UCSD-AML1 (cell line): Measurements from ENCODE around the gene RIPK4.

ENCODE experiments used
- DNase-seq: peaks from one replicate; lab custom pipeline; 2025; ENCODE audit not compliant: unreplicated experiment; lab: John Stamatoyannopoulos, UW

The RIPK4 gene

GRCh38 chr21:41769521-41769920, 2.7 kb upstream of the RIPK4 start:
- DNase-seq = no peak

DNA sequence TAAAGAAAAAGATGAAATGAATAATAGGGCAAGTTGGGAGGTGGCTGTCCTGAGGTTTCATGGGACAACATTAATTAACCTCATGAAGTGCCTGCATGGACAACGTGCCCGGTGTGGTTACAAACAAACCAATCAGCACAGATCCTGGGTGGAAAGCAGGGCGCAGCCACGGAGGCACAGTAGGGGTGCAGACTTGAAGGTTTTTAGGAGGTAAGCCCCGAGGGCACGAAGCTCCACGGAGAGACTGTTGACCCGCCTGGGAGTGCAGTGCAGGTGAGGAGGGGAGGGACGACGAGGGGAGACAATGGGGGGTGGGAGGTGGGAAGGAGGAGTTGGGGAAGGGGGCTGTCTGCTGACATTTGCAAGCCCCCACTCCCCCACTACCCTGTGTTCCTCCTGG, 2.3 kb upstream of the RIPK4 start:
- no peak for DNase-seq

GRCh38 chr21:41768437-41769042, 1.7 kb upstream of the RIPK4 start:
- DNase-seq = peak; percentile 33

- DNase-seq = no peak
Measured at GRCh38 chr21:41767606-41768436, 969 bp upstream of the RIPK4 start.

DNA sequence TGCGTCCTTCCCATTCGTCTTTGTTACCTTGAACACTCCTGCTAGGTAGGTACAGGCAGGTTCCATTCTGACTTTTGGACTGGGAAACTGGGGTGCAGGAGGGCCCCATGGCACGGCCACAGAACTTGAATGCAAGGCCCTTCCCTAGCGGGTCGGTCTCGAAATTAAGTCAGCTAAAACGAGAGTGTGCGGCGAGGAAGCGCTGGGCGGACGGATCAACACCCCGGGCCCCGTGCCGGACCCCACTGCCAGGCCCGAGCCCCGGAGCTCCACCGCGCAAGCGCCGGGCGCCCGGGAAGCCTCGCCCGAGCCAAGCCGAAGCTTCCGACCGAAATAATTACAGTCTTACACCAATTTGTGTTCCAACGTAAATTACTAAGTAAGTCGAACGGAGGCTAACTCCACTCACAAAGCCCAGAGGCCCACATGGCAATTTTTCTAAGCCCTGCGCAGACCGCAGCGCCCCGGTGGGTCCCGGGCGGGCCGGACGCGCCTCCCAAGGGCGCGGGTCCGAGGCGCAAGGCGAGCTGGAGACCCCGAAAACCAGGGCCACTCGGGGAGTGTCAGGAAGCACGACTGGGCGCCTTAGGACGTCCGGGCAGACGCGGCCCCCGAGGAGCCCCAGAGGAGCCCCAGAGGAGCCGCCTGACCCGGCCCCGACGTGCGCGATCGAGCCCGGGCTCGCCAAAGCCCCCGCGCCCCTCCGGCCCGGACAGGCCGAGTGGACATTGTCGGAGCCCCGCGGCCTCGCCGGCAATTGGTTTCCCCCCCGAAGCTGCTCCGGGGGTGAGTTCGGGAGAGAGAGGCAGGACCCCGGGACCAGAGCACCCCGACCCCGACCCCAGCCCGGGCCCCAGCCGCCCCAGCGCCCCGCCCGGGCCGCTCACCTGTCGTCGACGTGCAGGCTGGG, 624 bp downstream of the RIPK4 start:
- DNase-seq = no peak

DNA sequence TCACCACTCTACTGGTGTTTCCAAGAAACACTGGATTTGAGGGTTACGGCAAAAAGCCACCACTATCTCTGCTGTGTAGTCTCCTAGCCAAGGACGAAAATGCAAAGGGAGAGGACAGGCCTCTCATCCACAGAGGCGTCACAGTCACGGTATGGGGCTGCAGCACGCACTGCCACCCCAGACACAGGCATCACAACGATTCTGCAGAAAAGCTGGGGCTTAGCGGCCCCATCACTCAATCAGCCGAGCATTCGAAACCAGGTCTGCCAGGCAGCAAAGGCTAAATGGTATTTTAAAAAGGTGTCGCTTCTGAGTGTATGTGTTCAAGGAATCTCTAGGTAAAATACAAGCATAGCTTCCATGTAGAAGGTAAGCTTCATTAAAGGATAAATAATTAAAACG, 1.4 kb downstream of the RIPK4 start:
- DNase-seq = no peak

- DNase-seq = no peak
Measured at GRCh38 chr21:41764558-41765419, 2.1 kb downstream of the RIPK4 start.

DNA sequence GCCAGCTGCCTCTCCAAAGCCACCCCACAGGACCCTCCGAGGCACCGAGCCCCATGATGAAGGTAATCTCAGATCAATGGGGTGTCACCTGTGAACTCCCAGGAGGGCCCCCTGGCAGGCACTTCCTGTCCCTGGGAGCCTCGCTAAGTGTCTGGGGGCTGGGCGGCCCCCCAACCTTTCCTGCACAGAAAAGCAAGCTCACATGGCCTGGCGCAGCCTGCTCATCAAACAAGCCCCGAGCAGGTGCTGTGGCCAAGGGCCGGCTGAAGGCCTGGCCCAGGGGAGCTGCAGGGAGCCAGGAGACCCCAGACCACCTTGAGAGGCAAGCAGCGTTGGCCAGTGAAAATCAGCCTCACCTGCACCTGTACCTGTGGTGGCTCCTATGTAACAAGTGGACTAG, 2.9 kb downstream of the RIPK4 start:
- DNase-seq = no peak

DNA sequence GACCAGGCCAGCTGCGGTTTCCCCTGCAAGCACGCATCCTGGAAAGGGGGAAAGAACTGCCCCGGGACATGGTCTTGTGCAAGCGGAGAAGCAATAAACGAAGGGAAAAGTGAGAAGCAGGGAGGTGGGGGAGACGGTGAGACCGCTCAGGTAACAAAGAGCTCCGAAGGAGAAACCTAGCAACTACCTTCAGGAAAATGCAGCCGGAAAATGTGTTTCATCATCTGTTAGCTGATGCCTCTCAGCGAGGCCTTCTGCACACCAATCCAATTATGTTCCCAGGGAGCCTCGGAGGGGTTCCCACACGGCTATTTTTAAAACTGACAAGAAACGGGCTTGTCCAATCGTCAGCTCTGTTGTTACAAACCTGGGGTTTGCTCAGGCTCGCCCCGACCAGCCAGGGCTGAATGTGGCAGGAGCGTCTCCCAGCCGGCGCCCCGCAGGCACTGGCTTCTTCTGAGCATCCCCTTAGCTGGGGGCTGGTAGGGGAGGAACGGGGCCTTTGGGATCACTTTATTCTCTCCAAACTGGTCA, 3.4 kb downstream of the RIPK4 start:
- DNase-seq = no peak

- no peak for DNase-seq
Measured at GRCh38 chr21:41762753-41763152, 4.1 kb downstream of the RIPK4 start.

DNA sequence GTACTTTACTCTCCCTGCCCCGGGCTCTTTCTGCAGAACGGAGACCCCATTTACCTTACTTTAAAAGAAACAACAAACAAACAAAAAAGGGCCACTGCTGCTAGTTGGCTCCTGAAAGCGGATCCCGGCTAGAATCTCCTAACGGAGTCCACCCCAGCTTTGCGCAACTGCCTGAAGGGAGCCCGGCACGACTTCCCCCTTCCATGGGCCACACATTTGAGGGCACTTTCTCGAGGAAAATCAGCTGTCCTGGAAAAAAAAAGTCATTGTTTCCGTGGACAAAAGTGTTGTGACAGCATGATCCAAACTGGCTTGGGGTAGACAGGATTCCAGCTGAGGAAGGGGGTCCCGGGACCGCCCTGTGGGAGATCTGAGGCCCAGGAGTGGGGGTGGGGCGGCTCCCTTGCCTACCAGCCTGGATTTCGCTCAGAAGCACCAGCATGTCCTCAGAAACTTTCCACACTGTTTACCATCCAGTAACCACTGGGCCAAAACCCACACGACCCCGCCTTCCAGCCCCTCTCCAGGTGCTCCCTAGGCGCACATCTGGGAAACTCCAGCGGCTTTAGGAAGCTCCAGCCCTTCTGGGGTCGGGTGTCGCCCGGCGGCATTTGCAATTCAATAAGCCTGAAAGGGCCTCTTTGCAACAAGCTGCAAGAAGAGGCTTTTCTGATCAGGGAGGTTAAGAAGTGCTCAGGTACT, 4.8 kb downstream of the RIPK4 start:
- no peak for DNase-seq

DNA sequence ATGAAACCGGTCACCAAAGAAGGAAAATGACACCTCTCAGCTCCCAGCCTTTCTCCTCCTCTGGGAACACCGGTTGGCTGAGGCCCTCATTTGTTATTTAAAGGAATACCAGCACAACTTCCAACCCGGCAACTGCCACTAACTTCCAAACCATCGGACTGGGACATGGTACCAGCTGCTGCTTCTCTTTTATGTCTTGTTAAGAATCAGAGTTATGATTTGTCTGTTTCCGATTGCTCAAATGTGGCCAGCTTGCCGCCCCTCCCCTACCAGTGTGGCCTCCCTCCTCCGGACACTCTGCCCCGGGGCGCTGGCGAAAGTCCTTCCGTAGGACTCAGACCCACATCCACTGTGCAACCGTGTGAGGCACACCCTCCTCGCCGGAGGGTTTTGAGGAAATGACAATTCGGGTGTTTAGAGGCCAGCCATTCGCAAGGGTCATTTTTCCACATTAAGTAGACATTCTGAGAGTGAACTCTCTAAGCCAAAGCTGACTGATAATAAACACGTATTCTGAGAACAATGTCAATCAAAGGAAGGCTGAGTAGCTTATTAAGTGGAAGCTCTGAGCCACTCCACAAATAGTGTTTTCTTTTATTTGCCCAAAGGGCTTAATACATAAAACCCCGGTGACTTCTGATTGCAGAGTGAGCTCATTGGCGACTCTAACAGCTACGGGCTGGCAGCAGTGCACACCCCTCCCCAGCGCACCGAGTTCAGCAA, 5.5 kb downstream of the RIPK4 start:
- no peak for DNase-seq

DNA sequence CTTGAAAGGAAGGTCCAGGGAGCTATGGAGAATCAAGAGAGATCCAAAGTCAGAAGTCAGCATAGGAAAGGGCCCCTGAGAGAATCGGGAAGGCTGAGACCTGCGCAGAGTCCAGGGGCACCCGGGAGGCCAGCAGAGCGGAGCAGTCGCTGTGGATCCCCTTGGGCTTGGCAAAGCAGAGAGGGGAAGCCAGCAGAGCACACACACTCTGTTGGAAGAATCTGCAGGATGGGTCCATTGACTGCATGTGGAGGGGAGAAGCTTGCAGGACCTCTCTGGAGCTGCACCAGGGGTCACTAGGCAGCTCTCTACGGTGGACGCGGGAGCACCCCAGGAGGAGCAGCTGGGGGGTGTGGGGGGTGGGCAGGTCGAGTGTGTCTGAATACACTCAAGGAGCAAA, 6.4 kb downstream of the RIPK4 start:
- no peak for DNase-seq

DNA sequence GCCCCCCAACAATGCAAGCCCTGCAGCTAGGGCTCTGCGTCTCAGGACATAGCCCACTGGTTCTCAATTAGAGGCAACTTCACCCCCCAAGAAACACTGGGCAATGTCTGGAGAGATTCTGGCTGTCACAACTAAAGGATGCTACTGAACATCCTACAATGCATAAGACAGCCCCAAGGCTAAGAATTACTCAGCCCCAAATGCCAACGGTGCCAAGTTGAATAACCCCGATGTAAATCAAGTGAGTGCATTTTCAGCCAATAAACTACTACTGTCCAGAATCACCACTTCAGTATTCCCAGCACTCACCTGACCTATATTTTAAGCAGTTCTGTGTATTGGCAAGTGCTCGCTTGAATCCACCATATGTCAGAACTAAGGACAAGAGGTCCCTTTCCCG, 6.9 kb downstream of the RIPK4 start:
- DNase-seq = no peak

- DNase-seq = no peak
Measured at GRCh38 chr21:41759214-41759840, 7.5 kb downstream of the RIPK4 start.

GRCh38 chr21:41758550-41758949, 8.3 kb downstream of the RIPK4 start:
- DNase-seq = no peak

- no peak for DNase-seq
Measured at GRCh38 chr21:41755934-41756773, 10.7 kb downstream of the RIPK4 start.
